Endothelial cell of umbilical vein (primary cell): ENCODE data around the gene KRTAP5-6. TPM values are rescaled to one million over a fixed set of nuclear protein-coding genes. Genes with fewer than 3 reads are reported as not detected.

Source experiments
- BruUV-seq: library from RNA; stranded (reverse); fragments of 400-500 nt; replicated peaks from 2 replicates; lab custom pipeline; 2021; lab: Mats Ljungman, UMichigan
- CTCF ChIA-PET: fragments of 300-600, 350-600 bp; sonication (Branson Sonifier 250); formaldehyde crosslinking; loops from one replicate; lab custom pipeline; 2021; ENCODE audit warnings: antibody characterized with exemption, inconsistent platforms; lab: Charles Lee
- POLR2A ChIA-PET: fragments of 300-600, 350-600 bp; sonication (Branson Sonifier 250); formaldehyde crosslinking; loops from one replicate; lab custom pipeline; 2021; ENCODE audit warnings: antibody characterized with exemption, inconsistent platforms; lab: Charles Lee
- DNase-seq: peaks from one replicate; pipeline ENCODE4 v3.0.0-alpha.2; 2011; ENCODE audit warnings: low read depth, low spot score
- FAIRE-seq: peaks from 2 replicates; lab custom pipeline; 2011; peaks lifted over from hg19 to GRCh38; lab: Jason Lieb, UNC
- H2AFZ ChIP-seq: 2 replicates; pipeline ENCODE4 v1.6.0; 2012; ENCODE audit warnings: low read depth, low read length, control low read depth, inconsistent platforms
- H3K27ac ChIP-seq: 2 replicates; pipeline ENCODE4 v1.5.1; 2011; ENCODE audit warnings: low read depth, mild to moderate bottlenecking, control low read depth, low read length, moderate library complexity; ENCODE audit not compliant: insufficient read depth
- H3K27me3 ChIP-seq, 2 experiments: 2 replicates each; pipeline versions ENCODE4 v1.6.0 to v1.6.1; 2011; ENCODE audit warnings: low read length in 2 of 2, mixed read lengths in 1 of 2; ENCODE audit not compliant: control insufficient read depth in 2 of 2, insufficient read depth in 2 of 2
- H3K36me3 ChIP-seq, 2 experiments: 2 replicates in 1 of 2; 3 replicates in 1 of 2; pipeline ENCODE4 v1.5.1; 2011; ENCODE audit warnings: low read length in 2 of 2, mild to moderate bottlenecking in 1 of 2, moderate library complexity in 1 of 2; ENCODE audit not compliant: control insufficient read depth in 2 of 2, insufficient read depth in 2 of 2; ENCODE audit errors: extremely low read depth in 1 of 2
- H3K4me1 ChIP-seq: 3 replicates; pipeline ENCODE4 v1.5.1; 2011; ENCODE audit warnings: mild to moderate bottlenecking, low read length; ENCODE audit not compliant: control insufficient read depth, insufficient read depth; ENCODE audit errors: extremely low read depth
- H3K4me2 ChIP-seq: 2 replicates; pipeline ENCODE4 v1.6.1; 2011; ENCODE audit warnings: low read length, control low read depth, mixed read lengths; ENCODE audit not compliant: insufficient read depth
- H3K4me3 ChIP-seq, 3 experiments: fragments of 200-600 bp in 1 of 3; sonication (generic), shearing (Covaris generic) in 1 of 3; replicated peaks in 1 of 3; 2 replicates each; pipeline ENCODE4 v1.5.1; 2011 to 2016; ENCODE audit warnings: control low read depth in 3 of 3, low read length in 3 of 3, mild to moderate bottlenecking in 2 of 3, inconsistent platforms in 1 of 3, low read depth in 1 of 3, moderate library complexity in 1 of 3; ENCODE audit not compliant: insufficient read depth in 1 of 3
- H3K79me2 ChIP-seq: 2 replicates; pipeline ENCODE4 v1.6.0; 2012; ENCODE audit warnings: low read length, inconsistent platforms; ENCODE audit not compliant: control insufficient read depth, insufficient read depth
- H3K9ac ChIP-seq: replicated peaks from 2 replicates; pipeline ENCODE3; 2011; ENCODE audit warnings: low read length, control low read depth; ENCODE audit not compliant: insufficient read depth; ENCODE audit errors: extremely low read depth
- H3K9me1 ChIP-seq: replicated peaks from 3 replicates; pipeline ENCODE4 v1.6.0; 2011; ENCODE audit warnings: mild to moderate bottlenecking, low read length; ENCODE audit not compliant: control insufficient read depth, insufficient read depth; ENCODE audit errors: extremely low read depth
- H3K9me3 ChIP-seq: replicated peaks from 2 replicates; pipeline ENCODE4 v1.5.1; 2012; ENCODE audit warnings: low read length, inconsistent platforms; ENCODE audit not compliant: control insufficient read depth, insufficient read depth
- H4K20me1 ChIP-seq: replicated peaks from 2 replicates; pipeline ENCODE3; 2011; ENCODE audit warnings: mild to moderate bottlenecking, low read length; ENCODE audit not compliant: control insufficient read depth, insufficient read depth; ENCODE audit errors: extremely low read depth
- EZH2 ChIP-seq: IDR thresholded peaks from 2 replicates; pipeline ENCODE4 v1.6.1; 2012; ENCODE audit warnings: borderline replicate concordance, low read depth, mild to moderate bottlenecking, moderate library complexity, low read length, inconsistent platforms; ENCODE audit not compliant: severe bottlenecking
- FOS ChIP-seq: IDR thresholded peaks from 2 replicates; pipeline ENCODE4 v1.6.1; 2011; ENCODE audit warnings: mild to moderate bottlenecking, low read length, moderate library complexity, borderline replicate concordance; ENCODE audit not compliant: insufficient read depth
- GATA2 ChIP-seq: IDR thresholded peaks from 2 replicates; pipeline ENCODE4 v1.7.0; 2011; ENCODE audit warnings: low read depth, mild to moderate bottlenecking, moderate library complexity, mixed read lengths, low read length; ENCODE audit not compliant: insufficient read length, insufficient read depth
- JUN ChIP-seq: IDR thresholded peaks from 2 replicates; pipeline ENCODE4 v1.6.1; 2011; ENCODE audit warnings: borderline replicate concordance, low read depth; ENCODE audit not compliant: insufficient read length, insufficient read depth
- MYC ChIP-seq: IDR thresholded peaks from one replicate; pipeline ENCODE4 v1.6.1; 2011; ENCODE audit warnings: mild to moderate bottlenecking, low read depth, low read length
- POLR2A ChIP-seq: IDR thresholded peaks from 2 replicates; pipeline ENCODE4 v1.6.1; 2012; ENCODE audit warnings: low read depth, mild to moderate bottlenecking, control low read depth, low read length
- POLR2AphosphoS5 ChIP-seq: IDR thresholded peaks from 2 replicates; pipeline ENCODE4 v1.6.1; 2012; ENCODE audit warnings: low read depth, mild to moderate bottlenecking, control low read depth, low read length, moderate library complexity; ENCODE audit not compliant: insufficient read depth
- dilution Hi-C: fragments of 300-500 bp; cut with MboI; formaldehyde crosslinking; loops from one replicate; pipeline ENCODE4 v1.15.0; 2019; ENCODE audit warnings: low sequenced_read_pairs; ENCODE audit not compliant: extremely low pct_ligation_motif_present
- intact Hi-C: fragments of 100-400 bp; cut with micrococcal nuclease; formaldehyde crosslinking; loops from one replicate; pipeline ENCODE4 v1.10.0; 2022
- polyA plus RNA-seq, 4 experiments: library from polyadenylated mRNA; depleted of rRNA in 3 of 4; stranded (reverse) in 3 of 4; unstranded in 1 of 4; fragments of >200 nt; gene quantifications; 2 replicates each; pipeline versions ENCODE4 v1.2.1 to v1.2.3, GENCODE V29; 2011 to 2012; ENCODE audit warnings: missing spikeins in 1 of 4
- total RNA-seq: library from RNA; stranded (reverse); gene quantifications from 2 replicates; pipeline ENCODE4 v1.2.3, GENCODE V29; 2021
- TF ChIP-seq, protein P1 (sequence below): IDR thresholded peaks from 2 replicates; pipeline ENCODE4 v1.6.1; 2011; ENCODE audit not compliant: insufficient read depth, insufficient read length
- TF ChIP-seq, protein P2 (sequence below), 2 donors: IDR thresholded peaks; 1 replicate in 1 of 2; 2 replicates in 1 of 2; pipeline ENCODE4 v1.5.1; 2011; ENCODE audit warnings: low read length in 2 of 2, mild to moderate bottlenecking in 2 of 2, moderate library complexity in 2 of 2, control low read depth in 1 of 2, inconsistent platforms in 1 of 2, low read depth in 1 of 2; ENCODE audit not compliant: insufficient read depth in 1 of 2; ENCODE audit errors: extremely low read depth in 1 of 2

KRTAP5-6 gene
- total and polyA plus RNA-seq, 2 donors (not counting 3 experiments of a cell fraction or from before 2014, with no cell fraction given) = not detected

DNA sequence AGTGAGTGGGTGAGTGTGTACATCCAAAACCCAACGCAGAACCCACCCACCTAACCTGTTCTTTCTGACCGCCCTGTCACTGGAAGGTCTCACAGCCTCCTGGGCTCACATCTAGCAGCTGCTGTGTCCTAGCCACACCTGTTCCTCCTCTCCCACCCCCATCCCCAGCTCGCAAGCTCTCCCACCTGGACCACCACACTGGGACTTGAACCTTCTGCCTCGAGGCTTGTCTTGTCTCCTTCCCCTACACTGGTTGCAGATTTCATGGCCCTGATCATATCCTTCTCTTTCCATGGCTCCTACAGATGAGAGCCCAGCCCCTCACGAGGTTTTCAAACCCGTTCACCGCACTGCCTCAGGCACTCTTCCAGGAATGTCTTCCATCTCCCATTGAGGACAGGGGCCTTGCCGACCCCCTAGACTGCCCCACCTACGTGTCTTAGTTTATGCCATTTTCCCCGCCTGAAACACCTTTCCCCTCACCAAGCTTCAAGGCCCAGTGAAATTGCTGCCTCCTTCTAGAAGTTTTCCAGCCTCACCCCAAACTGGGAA, 46.7 kb downstream of the KRTAP5-6 start:
- Histone ChIP-seq H3K4me1 (no peaks in the 10 kb centered on the region), H3K4me3 (no peak overlapping the region), H3K36me3 (no peaks in the 10 kb centered on the region), H3K4me2 (no peak overlapping the region), H3K79me2 (no peaks in the 10 kb centered on the region), H3K27ac (no peak overlapping the region), H4K20me1 (no peaks in the 10 kb centered on the region), H2AFZ (no peak overlapping the region), H3K9me3 (no peaks in the 10 kb centered on the region), H3K9me1 (no peaks in the 10 kb centered on the region), H3K9ac (no peak overlapping the region), H3K27me3 (peaks cover 4 to 10% of the 10 kb centered on the region in 2 experiments)
- no peak for FAIRE-seq
- TF ChIP-seq POLR2AphosphoS5 (no peak), MYC (no peak), EZH2 (no peak), FOS (no peak), POLR2A (no peak), GATA2 (no peak), JUN (no peak)
- TF ChIP-seq, protein P1, sequence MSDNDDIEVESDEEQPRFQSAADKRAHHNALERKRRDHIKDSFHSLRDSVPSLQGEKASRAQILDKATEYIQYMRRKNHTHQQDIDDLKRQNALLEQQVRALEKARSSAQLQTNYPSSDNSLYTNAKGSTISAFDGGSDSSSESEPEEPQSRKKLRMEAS = no peak
- TF ChIP-seq, protein P2, sequence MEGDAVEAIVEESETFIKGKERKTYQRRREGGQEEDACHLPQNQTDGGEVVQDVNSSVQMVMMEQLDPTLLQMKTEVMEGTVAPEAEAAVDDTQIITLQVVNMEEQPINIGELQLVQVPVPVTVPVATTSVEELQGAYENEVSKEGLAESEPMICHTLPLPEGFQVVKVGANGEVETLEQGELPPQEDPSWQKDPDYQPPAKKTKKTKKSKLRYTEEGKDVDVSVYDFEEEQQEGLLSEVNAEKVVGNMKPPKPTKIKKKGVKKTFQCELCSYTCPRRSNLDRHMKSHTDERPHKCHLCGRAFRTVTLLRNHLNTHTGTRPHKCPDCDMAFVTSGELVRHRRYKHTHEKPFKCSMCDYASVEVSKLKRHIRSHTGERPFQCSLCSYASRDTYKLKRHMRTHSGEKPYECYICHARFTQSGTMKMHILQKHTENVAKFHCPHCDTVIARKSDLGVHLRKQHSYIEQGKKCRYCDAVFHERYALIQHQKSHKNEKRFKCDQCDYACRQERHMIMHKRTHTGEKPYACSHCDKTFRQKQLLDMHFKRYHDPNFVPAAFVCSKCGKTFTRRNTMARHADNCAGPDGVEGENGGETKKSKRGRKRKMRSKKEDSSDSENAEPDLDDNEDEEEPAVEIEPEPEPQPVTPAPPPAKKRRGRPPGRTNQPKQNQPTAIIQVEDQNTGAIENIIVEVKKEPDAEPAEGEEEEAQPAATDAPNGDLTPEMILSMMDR (IDR thresholded peaks at IDR 0.05; ENCODE audit: extremely low read depth in 1 of 2, insufficient read depth in 1 of 2, low read depth in 1 of 2, low read length in 2 of 2) = no peak
- no peak for DNase-seq
- BruUV-seq = no TSS peak
- ChIA-PET POLR2A (no interaction called here), CTCF (no interaction called here)
- dilution Hi-C loops = no loop called here
- intact Hi-C loops = no loop called here
